ENCODE measurements around the gene ZNF334. TPM values are rescaled to one million over a fixed set of nuclear protein-coding genes. Genes with fewer than 3 reads are reported as not detected.

The ZNF334 gene
- total RNA-seq (1 to 10 TPM; 1.7 to 4.5 (median 2.7) TPM), polyA plus RNA-seq (1 to 10 TPM; 1.2 to 1.5 (median 1.2) TPM)
- long read RNA-seq, donor 1, partial matches to known transcripts = 7 of 8 reads
- long read RNA-seq, donor 1, other reads (novel, unspliced or antisense) = 0 of 8 reads
- long read RNA-seq, donor 2, partial matches to known transcripts = 0 of 1 reads
- long read RNA-seq, donor 2, other reads (novel, unspliced or antisense) = 0 of 1 reads

DNA sequence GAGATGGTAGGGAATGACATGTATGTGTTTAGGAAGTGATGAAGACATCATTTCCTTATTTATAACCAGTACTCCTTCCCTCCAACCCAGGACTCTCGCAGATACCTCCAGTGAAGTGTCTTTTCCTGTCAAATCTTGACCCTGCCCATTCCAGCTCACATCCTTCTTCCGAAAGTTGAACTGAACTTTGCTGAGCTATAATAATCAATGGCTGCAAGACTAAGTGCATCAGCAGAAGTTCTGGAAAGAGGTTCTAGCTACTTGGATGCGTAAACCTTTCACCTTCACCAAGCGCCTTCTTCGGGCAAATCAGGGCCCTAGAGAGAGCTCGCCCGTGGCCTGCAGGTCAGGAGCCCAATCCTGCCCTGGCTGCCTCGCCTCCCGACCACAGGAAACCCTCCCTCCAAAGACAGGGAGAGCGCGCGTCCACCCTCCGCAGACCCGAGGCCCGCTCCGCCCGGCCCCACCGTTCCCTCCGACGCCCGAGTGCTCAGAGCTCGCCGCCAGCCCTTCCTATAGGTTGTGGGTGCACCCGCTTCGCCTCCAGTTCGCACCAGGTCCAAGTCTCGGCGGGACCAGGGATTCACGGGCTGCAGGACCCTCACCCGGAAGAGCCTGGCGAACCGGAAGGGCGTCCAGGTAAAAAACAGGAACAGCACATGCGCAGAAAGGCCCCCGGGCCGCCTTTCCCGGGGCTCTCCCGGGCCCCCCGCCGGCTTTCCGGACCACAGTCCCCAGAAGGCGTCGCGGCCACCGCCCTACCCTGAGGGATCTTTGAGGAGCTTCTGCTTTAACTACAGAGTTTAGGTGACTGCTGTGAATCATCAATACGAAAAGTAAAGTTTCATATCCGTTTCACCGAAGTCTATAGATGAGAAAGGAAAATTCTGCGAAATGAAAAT lies at the start of gene ZNF334:
ZNF334 (minus strand) TSS at position 617 of the 902 bp plus-strand sequence. CDS start 1,457 bp downstream, outside the sequence.
- Histone ChIP-seq H3K4me3 (peak within 1 kb of the TSS; percentile 37 to 70 (median 47)), H3K4me1 (peaks cover 0 to 14% (median 6%) of the 10 kb centered on the region in 6 donors), H3K27ac (peak within 1 kb of the TSS in 7 of 8 donors; percentile 10 to 73 (median 45)), H3K9me3 (no peaks in the 10 kb centered on the region), H3K27me3 (replicated peaks in 1 of 7) (peaks cover 0 to 49% (median 3%) of the 10 kb centered on the region in 7 donors), H3K36me3 (no peaks in the 10 kb centered on the region)
- no peak for TF ChIP-seq POLR2A (IDR thresholded peaks at IDR 0.05)
- TF ChIP-seq, protein P1, sequence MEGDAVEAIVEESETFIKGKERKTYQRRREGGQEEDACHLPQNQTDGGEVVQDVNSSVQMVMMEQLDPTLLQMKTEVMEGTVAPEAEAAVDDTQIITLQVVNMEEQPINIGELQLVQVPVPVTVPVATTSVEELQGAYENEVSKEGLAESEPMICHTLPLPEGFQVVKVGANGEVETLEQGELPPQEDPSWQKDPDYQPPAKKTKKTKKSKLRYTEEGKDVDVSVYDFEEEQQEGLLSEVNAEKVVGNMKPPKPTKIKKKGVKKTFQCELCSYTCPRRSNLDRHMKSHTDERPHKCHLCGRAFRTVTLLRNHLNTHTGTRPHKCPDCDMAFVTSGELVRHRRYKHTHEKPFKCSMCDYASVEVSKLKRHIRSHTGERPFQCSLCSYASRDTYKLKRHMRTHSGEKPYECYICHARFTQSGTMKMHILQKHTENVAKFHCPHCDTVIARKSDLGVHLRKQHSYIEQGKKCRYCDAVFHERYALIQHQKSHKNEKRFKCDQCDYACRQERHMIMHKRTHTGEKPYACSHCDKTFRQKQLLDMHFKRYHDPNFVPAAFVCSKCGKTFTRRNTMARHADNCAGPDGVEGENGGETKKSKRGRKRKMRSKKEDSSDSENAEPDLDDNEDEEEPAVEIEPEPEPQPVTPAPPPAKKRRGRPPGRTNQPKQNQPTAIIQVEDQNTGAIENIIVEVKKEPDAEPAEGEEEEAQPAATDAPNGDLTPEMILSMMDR (IDR thresholded peaks at IDR 0.05 in 8 of 11, conservative IDR thresholded peaks at IDR 0.05 in 3 of 11) = no peak
- peak in 2 of 3 donors; percentile 63 to 68 for TF ChIP-seq POLR2AphosphoS5 (IDR thresholded peaks at IDR 0.05)
- WGBS, 5 donors = 4 to 8% (median 6%) methylated on average over 21 to 49 of the region's 49 CpGs
- intact Hi-C loops (cut with DNase I; ENCODE audit: low total_unique reads) = no loop called here
- DNase-seq = peak; percentile 77

DNA sequence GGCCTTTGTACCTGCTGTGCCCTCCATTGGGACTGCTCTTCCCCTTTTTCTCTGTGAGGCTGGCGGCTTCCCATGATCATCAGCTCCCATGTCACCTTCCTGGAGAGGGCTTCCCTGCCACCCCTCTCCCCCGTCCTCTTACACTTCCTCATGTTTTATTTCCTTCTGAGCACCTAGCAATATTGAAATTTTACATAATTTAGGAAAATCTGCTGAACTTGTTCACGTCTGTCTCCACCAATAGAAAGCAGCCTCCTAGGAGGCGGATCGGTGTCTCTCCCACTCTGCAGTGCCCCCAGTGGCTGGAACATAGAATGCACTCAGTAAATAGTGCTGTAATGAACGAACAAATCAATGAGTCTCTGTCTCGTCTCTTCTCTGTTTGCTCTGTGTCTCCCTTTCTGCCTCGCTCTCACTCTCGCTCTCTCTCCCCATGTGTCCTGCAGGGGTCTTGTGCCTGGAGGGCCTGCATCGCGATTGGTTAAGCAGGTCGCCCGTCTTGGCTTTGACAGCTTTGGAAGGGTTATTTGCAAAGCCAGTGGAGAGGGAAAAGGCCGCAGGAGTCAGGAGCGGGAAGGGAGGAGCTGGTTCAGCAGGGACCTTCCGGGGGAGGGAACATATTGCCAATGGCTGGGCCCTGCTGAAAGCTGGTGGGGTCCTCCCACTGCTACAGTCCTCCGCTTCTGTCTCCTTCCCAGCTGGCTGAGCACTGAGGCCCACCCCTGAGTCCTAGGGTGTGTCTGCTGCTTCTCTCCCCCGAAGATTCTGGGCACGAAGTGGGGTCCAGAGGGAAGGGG lies 49.2 kb upstream of the ZNF334 start:
- Histone ChIP-seq H3K27ac (peak overlapping the region in 5 of 8 donors; percentile 33 to 73 (median 47)), H3K4me1 (peaks cover 0 to 18% (median 11%) of the 10 kb centered on the region in 6 donors), H3K9me3 (no peaks in the 10 kb centered on the region), H3K36me3 (no peaks in the 10 kb centered on the region), H3K27me3 (replicated peaks in 1 of 7) (peaks cover 0 to 35% (median 5%) of the 10 kb centered on the region in 7 donors), H3K4me3 (peak overlapping the region in 6 of 8 donors; percentile 10 to 54 (median 24))
- no peak for DNase-seq
- no peak for TF ChIP-seq POLR2A (IDR thresholded peaks at IDR 0.05)
- TF ChIP-seq POLR2AphosphoS5 (IDR thresholded peaks at IDR 0.05) = no peak
- TF ChIP-seq, protein P1 (IDR thresholded peaks at IDR 0.05 in 8 of 11, conservative IDR thresholded peaks at IDR 0.05 in 3 of 11) = peak; percentile 71 to 92 (median 85)
- intact Hi-C loops (cut with DNase I; ENCODE audit: low total_unique reads) = no loop called here
- 22 to 26% (median 24%) methylated on average over 18 to 19 of the region's 19 CpGs for WGBS, 5 donors

DNA sequence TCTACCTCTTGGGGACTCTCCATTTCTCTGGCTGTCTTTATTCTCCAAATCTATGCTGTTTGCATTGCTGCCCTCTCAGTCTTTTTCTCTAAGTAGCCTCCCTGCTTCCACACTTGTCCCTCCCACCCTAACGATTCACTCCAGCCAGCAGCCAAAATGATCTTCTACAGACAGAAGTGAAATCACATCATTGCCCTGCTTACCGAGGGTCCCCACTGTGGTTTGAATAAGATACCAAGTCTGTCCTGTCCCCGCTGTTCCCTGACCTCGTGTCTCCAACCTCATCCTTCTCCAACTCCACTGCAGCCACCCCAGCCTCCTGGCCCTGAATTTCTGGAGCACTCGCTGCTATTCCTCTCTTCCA lies 48.6 kb upstream of the ZNF334 start:
- Histone ChIP-seq H3K27me3 (replicated peaks in 1 of 7) (peaks cover 0 to 35% (median 5%) of the 10 kb centered on the region in 7 donors), H3K27ac (peak overlapping the region in 3 of 8 donors; percentile 47 to 73 (median 60)), H3K4me1 (peaks cover 0 to 18% (median 11%) of the 10 kb centered on the region in 6 donors), H3K36me3 (no peaks in the 10 kb centered on the region), H3K4me3 (peak overlapping the region in 5 of 8 donors; percentile 19 to 54 (median 25)), H3K9me3 (no peaks in the 10 kb centered on the region)
- intact Hi-C loops (cut with DNase I; ENCODE audit: low total_unique reads) = no loop called here
- WGBS, 5 donors = 44 to 52% (median 49%) methylated on average over 5 of the region's 5 CpGs
- TF ChIP-seq POLR2AphosphoS5 (IDR thresholded peaks at IDR 0.05) (no peak), POLR2A (IDR thresholded peaks at IDR 0.05) (no peak)
- TF ChIP-seq, protein P1 (IDR thresholded peaks at IDR 0.05 in 8 of 11, conservative IDR thresholded peaks at IDR 0.05 in 3 of 11) = no peak
- DNase-seq = no peak
